ENCODE results near the gene ATRAID.
"Not testable (repeated sequence)": the region's sequence is repeated elsewhere in the genome, so short reads cannot be mapped to it uniquely, and the experiment has no call there.

Gene ATRAID

GRCh38 chr2:27194538-27195354, 17.1 kb upstream of the ATRAID start:
- no peak for DNase-seq

GRCh38 chr2:27195799-27196198, 16.0 kb upstream of the ATRAID start:
- not testable (repeated sequence) for DNase-seq

GRCh38 chr2:27198068-27198467, 13.8 kb upstream of the ATRAID start:
- DNase-seq, result not testable (repeated sequence)

GRCh38 chr2:27198627-27199026, 13.2 kb upstream of the ATRAID start:
- DNase-seq, result no peak

GRCh38 chr2:27199241-27199640, 12.6 kb upstream of the ATRAID start:
- DNase-seq, result no peak

- no peak for DNase-seq
Observed at GRCh38 chr2:27201675-27202074, 10.2 kb upstream of the ATRAID start.

GRCh38 chr2:27202854-27203253, 9.0 kb upstream of the ATRAID start:
- DNase-seq, result no peak

- no peak for DNase-seq
Observed at GRCh38 chr2:27203741-27204140, 8.1 kb upstream of the ATRAID start.

GRCh38 chr2:27204566-27204965, 7.3 kb upstream of the ATRAID start:
- DNase-seq, result no peak

GRCh38 chr2:27205206-27205605, 6.6 kb upstream of the ATRAID start:
- DNase-seq, result no peak

- DNase-seq, result no peak
Observed at GRCh38 chr2:27206346-27206745, 5.5 kb upstream of the ATRAID start.

- DNase-seq, result no peak
Observed at GRCh38 chr2:27208486-27209050, 3.3 kb upstream of the ATRAID start.

- peak; percentile 9 to 21 for DNase-seq
Observed at GRCh38 chr2:27209621-27210401, 2.0 kb upstream of the ATRAID start.

GRCh38 chr2:27211241-27211942, 449 bp upstream of the ATRAID start:
- DNase-seq, result peak; percentile 37 to 61

- DNase-seq, result peak; percentile 52 to 53
Observed at GRCh38 chr2:27212626-27213471, 1.0 kb downstream of the ATRAID start.

- no peak for DNase-seq
Observed at GRCh38 chr2:27214941-27215340, 3.1 kb downstream of the ATRAID start.

- DNase-seq, result no peak
Observed at GRCh38 chr2:27216416-27217137, 4.7 kb downstream of the ATRAID start.

GRCh38 chr2:27217173-27218121, 5.6 kb downstream of the ATRAID start, which contains the start of gene CAD:
CAD (plus strand) TSS chr2:27217369; CDS start chr2:27217552, 183 bp downstream.
- DNase-seq, result peak; percentile 86 to 91

GRCh38 chr2:27218614-27219013, 6.8 kb downstream of the ATRAID start:
- no peak for DNase-seq

- DNase-seq, result no peak
Observed at GRCh38 chr2:27219091-27219490, 7.2 kb downstream of the ATRAID start.
